NCI-H526 treated with DMSO at 0.1 percent for 48 hours (cell line): Measurements from ENCODE around the gene MRPS18C.
A peak's percentile ranks its signal among the peaks of the same experiment; 100 is the strongest.
"Not testable (repeated sequence)": the region's sequence is repeated elsewhere in the genome, so short reads cannot be mapped to it uniquely, and the experiment has no call there.

ENCODE experiments used
- DNase-seq: peaks from one replicate; lab custom pipeline; 2025; lab: John Stamatoyannopoulos, UW

Gene MRPS18C

DNA sequence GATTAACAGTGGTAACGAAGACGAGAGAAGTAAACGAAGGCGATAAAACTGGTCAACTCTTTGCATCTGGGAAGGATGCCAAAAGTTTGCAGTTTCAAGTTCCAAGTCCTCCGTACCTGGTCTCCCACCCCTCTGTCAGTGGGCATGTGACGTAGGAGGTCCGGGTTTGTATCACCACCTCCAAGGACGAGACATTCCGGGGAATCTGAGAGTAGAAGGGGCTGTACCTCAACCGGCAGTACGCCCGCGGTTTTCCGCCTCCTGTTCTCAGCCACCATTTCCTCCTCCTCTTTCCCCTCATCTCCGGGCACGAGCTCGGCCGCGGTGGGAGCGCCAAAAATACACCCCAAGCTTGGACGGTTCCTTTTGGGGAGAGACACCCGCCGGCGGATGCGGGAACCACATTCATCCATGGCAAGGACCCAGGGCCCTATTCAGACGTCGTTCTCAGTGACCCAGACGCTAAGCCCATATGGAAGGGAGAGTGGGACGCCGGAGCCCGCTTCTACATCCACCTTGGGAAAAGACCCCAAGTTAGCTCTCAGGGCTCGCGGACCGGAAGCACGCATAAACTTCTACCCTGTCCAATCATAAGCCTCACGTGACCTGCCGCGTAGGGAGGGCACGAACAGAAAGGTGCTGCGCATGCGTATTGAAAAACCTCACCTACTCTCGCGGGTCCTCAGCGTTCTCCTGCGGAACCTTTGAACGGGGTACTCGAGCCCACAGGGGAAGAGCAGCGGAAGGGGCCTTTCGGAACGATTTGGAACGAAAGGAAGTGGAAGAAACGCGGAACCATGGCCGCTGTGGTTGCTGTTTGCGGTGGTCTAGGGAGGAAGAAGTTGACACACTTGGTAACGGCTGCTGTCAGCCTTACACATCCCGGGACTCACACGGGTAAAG, at the start of gene MRPS18C, which contains the start of gene HELQ:
MRPS18C (plus strand) TSS at position 778 of the 903 bp plus-strand sequence; CDS start at position 798, 20 bp downstream.
HELQ (minus strand) TSS at position 543 of the 903 bp plus-strand sequence; CDS start at position 413, 130 bp downstream.
- DNase-seq: peak; percentile 91

DNA sequence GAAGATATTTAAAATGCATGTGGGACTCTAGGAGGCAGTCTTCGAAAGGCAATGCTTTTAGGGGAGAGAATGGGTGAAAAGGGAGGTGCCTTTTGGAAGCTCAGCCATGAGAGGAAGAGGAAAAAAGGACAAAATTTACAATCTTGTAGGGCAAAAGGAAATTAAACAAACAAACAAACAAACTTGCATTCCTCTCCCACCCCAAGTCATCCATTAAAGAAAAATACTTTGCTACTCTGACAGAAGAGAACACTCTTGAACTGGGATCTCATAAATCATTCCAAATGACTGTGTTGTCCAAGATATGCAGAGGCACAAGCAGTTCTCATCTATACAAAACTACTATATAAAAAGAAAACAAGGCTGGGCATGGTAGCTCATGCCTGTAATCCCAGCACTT, 47.0 kb upstream of the MRPS18C start:
- DNase-seq: no peak

DNA sequence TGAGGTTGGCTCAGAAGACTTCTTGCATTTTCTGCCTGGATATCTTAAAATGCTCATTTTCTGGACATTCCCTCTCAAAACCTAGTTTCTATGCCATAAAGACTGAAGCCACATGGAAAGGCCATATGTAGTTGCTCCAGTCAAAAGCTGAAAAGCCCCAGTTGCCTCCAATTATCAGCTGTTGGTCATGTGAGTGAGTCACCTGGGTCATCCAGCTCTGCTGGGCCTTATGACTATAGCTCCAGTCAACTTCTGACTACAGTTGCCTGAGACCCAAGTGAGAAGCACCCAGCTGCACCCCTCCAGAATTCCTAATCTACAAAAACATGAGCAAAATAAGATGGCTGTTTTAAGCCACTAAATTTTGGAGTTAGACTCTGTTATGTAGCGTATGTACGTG, 42.2 kb upstream of the MRPS18C start:
- no peak for DNase-seq

DNA sequence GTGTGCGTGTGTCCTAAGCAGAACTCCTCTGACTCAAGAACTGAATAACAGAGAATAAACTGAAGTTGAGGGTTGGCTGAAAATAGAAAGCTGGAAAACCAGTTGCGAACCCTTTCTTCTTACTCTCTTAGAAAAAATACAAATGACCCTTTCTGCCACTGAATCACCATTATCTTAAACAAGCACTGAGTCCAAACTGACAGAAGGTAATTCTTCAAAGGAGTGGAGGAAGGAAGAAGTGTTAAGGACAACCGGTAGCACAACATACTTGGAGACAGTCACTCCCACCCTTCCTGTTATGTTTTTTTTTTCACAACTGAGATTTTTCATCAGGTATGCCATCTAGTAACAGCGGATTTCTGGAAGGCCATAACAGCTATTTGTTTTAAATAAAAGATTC, 38.3 kb upstream of the MRPS18C start:
- no peak for DNase-seq

DNA sequence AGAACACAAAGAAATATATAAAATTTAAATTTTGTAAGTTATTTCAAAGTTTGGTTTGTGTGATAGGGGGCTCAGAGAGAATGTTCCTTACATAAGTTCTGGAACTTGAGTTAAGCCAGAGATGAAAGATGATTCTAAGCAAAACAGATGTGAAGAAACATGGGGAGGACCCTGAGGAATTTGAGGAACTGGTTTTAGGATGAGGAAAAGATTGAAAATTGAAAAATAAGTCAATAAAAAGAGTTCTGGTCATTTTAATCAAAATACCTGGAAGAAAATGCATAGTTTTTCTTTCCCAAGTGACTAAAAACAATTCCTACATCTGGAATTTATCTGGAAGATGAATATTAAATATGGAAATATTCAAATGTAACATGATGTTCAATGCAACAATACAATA, 37.6 kb upstream of the MRPS18C start:
- DNase-seq: no peak

DNA sequence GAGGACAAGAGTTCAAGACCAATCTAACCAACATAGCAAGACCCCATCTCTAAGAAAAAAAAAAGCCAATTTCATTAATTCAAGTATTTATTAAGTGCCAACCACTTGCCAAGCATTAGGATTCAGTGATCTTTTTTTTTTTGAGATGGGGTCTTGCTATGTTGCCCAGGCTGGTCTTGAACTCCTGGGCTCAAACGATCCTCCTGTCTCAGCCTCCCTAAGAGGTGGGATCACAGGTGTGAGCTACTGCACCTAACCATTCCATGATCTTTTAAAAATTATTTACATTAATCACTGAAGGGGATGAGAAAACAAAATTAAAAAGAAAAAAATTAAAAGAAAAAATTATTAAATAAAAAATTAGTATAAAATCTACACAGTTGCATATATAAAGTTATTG, 24.7 kb upstream of the MRPS18C start:
- DNase-seq: no peak

DNA sequence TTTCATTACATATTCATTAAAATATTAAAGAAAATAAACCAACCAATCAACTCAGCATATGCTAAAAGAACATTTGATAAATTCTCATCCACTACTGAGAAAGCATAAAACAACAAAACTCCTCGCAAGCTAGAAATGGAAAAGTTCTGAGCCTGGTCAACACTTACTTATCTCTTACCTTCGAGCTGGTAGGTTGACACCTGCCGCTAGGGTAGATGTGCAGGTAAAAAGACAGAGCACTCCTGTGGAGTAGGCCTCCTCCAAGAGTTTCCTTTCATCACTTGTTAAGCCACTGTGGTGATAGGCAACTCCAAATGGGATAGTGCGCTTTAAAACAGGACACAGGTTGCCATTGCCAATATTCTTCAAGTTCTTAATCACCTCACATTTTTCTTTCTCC, 19.2 kb upstream of the MRPS18C start:
- DNase-seq: no peak

DNA sequence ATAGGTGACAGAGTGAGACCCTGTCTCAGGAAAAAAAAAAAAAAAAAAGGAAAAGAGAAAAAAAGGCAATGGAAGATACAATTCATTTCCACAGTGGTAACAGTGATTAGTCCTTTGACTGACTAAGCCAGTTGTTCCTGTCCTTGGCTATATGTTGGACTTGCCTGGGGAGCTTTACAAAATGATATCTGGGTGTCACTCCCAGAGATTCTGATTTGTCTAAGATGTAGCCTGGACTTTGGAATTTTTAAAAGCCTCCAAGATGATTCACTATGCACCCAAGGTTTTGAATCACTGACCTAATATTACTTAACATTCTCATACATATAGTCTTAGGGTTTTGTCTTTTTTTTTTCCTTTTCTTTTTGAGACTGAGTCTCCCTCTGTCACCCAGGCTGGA, 17.1 kb upstream of the MRPS18C start:
- DNase-seq: no peak

DNA sequence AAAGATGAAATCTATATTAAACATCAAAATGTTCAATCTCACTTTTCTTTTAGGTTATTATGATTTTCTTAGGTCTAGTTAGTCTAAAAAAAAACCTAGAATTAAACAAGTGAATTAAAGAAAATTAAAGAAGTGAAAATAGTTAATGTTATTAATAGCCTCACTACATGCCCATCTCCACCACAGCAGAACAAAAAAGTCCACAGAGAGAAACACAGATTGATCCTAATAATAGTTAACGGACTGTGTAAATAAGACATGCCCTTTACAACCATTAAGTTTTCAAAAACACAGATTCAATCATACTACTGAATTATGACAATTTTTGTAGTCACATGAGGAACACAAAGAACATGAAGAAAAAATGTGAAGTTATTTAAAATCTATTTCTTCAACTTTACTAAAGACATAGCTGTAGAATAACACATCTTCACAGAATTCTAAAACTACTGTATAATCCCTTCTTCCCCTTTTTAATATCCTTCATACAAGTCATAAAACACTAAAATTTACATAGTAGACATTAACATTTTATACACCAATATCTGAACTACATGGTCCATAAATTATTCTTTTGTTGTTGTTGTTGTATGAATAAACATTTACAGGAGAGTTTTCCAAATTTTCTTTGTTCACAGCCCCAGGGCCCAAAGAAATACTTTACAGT, 15.6 kb upstream of the MRPS18C start:
- no peak for DNase-seq

DNA sequence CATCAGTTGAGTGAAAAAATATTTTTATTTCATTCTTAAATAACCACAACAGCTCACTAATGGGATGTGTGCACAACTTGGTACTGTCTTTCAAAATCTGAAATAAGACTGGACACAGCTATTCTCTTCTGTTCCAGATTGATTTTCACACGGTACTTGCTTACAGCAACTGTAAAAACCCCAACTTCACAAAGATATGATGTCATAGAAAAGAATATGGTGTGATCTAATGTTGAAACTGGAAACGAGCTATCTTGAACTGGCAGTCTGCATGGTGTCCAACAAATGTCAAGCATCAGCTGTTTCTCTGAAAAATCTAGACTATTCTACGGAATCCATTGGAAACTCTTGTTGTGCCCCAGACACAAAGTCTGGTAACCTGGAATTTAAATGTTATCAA, 15.0 kb upstream of the MRPS18C start:
- DNase-seq: no peak

DNA sequence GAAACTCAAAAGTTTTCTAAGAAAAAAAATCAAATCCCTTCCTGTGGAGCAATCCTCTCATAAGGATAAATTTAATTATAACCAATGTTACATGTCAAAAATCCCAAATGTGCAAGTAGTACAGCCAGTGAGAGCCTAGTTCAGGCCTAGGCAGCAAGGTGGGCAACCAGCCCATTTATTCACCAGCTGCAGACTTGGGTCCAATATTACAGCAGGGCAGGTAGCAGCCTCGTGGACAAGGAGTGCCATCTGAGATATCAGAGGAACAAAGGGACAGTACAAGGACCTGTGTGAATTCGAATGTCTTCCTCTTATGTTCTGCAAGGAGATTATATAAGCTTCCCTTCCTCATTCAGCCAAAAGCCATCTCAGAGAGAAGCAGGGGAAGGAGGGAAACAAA, 6.8 kb upstream of the MRPS18C start:
- DNase-seq: no peak

DNA sequence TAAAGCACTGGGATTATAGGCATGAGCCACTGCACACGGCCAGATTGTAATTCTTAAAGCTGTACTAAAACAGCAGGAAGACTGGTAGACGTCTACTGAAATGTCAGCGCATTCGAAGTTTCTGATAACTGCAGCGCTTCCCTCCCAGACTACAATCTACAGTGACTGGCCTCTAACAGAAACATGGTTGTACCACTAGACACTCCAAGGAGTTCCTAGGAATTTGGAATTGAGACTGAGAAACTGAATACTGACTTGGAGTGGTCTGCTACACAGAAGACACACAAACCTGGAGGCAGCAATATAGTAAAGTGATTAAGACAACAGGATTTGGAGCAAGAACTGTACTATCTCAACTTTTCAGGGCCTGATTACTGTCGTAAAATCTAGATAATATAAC, 1.2 kb upstream of the MRPS18C start:
- DNase-seq: no peak

DNA sequence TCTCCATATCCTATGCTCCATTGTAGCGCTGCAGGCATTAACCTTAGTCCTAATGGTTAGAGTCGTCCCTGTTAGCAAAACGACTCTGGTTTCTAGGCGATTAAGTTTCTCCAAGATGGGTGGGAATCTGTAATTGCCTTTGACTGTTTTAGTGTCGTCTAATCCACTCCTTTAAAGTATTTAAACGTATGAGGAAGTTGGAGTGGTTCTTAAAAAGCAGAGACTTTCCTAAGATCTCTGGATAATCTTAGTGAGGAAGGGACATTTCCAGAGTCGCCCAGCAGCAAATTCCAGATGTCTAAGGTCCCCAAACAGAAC, 285 bp downstream of the MRPS18C start:
- DNase-seq: no peak

DNA sequence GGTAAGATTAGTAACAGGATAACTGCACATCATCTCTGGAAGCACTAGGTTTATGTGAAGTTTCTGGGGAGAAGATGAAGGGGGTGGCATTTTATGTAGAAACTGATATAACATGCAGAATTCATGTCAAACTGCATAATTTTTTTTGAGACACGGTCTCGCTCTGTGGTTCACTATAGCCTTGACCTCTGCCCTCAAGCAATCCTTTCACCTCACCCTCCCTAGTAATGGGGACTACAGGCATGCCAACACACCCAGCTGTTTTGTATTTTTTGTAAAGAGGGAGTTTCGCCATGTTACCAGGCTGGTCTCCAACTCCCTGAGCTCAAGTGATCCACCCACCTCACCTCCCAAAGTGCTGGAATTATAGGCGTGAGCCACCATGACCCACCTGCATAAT, 17.6 kb downstream of the MRPS18C start:
- DNase-seq: no peak

DNA sequence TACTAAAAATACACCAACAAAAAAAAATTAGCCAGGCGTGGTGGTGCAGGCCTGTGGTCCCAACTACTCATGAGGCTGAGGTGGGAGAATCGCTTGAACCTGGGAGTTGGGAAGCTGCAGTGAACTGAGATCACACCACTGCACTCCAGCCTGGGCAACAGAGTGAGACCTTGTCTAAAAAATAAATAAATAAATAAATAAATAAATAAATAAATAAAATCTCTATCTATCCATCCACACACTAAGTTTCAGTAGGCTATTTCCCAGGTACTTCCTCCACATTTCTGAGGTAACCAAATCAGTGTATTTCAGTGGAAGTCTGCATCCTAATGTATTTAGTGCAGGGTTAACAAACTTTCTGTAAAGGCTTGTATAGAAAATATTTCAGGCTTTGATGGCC, 18.1 kb downstream of the MRPS18C start:
- no peak for DNase-seq

DNA sequence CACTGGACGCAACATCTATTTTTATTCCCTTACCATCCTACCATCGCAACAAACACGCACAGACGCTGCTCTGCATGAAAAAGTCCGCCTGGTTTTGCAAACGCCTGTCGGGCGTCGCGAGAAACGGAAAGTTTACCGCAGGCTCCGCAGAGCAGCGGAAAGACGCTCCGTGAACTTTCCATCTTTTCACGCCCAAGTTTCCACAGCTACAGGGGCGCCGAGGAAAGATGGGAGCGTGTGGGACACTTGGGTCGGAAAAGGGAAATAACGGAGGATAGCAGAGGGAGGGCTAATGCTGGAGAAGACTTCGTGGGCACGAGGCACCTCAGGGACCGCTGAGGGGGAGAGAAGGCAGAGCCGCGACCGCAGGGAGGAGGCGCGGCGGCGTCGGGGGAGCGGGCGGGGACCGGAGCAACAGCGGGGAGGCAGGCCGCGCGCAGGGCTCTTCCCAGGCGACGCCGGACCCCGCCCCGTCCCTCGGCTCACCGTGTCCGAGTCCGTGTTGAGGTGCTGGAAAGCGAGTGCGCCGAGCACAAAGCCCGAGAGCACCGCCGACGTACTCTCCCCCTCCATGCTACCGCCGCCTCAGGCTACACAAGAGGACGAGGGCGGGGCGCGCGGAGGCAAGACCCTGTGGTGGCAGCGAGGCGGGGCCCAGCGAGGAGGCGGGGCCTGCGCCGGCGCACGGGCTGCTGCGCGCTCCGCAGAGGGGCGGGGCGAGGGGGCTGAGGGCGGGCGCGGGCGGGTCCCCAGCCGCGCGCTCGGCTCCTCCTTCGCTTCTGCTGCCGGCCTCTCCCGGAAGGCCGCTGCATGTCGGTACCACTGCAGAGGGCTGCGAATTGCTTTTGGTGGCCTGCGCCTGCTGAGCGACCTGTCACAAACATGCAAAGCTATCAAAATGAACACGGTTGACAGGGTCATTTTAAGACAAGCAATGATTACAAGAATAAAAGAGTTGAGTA, 28.9 kb downstream of the MRPS18C start, which contains the start of gene ABRAXAS1:
ABRAXAS1 (minus strand) TSS at position 601 of the 962 bp plus-strand sequence; CDS start at position 573, 28 bp downstream.
- DNase-seq: peak; percentile 73

DNA sequence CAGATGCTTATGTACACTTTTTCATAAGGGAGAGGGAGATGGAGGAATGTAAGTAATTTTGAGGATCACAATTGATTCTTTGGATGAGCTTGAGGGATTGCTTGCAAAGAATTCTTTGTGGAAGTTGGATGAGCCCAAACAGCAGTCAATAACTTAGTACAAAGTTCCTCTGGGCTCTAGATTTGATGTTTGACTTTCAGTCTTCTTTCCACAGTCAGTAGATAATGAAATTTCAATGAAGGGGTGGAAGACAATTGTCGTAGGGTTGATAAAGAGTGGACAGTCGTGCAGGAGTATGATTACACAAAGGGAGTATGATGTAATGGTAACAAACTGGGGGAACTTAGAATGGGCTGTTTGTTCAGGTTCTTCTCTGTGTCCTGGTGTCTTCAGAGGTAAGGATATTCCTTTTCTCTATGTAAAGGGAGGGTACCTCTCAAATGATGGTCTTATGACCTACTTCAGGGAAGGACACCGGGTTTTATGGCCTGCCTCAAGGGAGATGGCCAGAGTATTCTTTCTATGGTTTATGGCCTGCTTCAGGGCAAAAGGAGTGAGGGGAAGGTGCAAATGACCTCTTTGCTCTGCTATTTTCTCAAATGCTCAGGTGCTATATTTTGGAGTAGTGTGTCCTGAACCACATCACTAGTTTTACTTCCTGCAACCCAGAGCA, 30.7 kb downstream of the MRPS18C start:
- no peak for DNase-seq

DNA sequence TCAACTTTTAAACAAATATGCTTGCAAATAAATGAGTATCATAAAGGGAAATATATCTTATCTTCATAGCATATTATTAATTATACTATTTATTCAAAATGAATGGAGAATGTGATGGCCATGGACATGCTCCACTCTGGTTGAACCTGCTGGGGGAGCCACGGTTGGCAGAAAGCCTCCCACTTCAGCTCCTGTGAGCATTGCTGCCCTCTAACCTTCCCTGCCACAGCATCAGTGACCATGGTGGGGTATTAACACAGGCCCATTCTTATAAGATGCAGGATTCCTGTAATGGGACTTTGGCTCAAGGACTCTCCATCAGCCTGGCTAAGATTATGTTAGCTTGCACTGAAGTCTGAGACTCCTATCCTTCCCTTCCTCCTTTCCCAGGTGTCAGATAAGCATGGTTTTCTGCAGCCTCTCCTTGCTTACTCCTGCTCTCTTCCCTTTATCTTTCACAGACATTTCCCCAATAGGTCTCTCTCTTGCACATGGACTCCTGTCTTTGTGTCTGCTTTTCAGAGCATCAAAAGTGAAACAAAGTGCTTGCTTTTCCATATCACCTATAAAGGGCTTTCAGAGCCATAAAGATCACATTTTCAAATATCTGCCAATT, 34.0 kb downstream of the MRPS18C start:
- no peak for DNase-seq

DNA sequence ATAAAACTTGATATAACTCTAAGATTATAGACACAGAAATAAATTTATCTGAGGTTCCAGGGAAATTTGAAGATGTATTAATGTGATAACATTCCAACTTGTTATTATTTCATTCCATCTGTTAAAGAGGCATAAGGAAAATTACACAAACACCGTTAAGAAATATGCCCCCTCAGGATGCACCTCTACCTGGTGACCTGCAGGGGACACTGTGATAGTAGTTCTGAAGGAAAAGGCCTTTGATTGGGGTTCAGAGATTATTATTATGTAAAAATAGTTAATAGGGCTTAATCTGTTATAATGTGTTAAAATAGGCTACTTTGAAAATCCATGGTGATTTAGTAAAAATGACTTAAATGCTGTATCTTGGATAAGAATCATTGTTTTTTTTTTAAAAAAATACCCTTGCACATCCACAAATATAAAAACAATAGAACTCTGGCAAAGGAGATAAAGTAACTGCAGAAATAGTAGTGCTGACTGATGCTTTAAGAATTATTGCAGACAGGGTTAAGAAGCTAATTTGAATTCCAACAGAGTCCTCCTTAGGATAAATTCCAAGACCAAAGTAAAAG, 35.1 kb downstream of the MRPS18C start:
- DNase-seq: no peak

DNA sequence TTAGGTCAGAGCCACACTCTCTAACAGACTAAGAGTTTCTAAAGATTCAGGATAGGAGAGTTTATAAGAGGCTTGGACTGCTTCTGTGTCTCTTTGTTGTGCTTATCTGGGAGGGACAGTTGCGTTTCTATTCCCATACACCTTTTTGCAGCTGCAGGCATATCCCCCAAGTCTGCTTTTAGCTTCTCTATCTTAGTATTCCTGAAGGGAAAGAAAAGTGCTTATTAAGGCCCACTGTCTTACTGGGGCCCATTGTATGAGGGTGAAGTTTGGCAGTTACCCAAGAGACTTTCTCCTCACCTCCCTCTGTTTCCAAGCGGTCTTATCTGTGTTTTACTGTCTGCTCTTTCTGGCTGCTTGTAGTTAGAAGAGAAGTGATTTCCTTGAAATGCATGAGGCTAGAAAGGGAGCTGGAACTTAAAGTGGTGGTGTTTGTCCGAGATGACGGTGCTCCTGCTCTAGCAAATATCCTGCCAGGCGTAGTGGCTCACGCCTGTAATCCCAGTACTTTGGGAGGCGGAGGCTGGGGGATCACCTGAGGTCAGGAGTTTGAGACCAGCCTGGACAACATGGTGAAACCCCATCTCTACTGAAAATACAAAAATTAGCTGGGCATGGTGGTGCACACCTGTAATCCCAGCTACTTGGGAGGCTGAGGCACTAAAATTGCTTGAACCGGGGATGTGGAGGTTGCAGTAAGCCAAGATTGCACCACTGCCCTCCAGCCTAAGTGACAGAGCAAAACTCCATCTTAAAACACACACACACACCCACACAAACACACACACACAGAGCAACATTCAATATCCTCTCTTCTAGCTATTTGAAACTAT, 40.4 kb downstream of the MRPS18C start:
- not testable (repeated sequence) for DNase-seq
